PC-9 (cell line): ENCODE measurements around the gene NOS1AP.
"Not testable (repeated sequence)": the region's sequence is repeated elsewhere in the genome, so short reads cannot be mapped to it uniquely, and the experiment has no call there.

Experiments used
- CTCF ChIP-seq: fragments of 200-600 bp; sonication (generic); conservative IDR thresholded peaks from 2 replicates; pipeline ENCODE4 v1.6.1; 2017; ENCODE audit warnings: mixed run types, antibody characterized with exemption, mild to moderate bottlenecking, moderate library complexity
- EZH2 ChIP-seq: fragments of 200-600 bp; sonication (generic); IDR thresholded peaks from 2 replicates; pipeline ENCODE4 v1.8.0; 2017; ENCODE audit warnings: antibody characterized with exemption, low read depth

- TF ChIP-seq CTCF, EZH2: not testable (repeated sequence)
Observed at GRCh38 chr1:162418584-162418983, 349.1 kb downstream of the NOS1AP start.
